Erythroblast (primary cell): Measurements from ENCODE around the gene KCNH2.

Experiments used
- GATA1 ChIP-seq: IDR thresholded peaks from 2 replicates; pipeline ENCODE4 v1.6.1; 2011; ENCODE audit warnings: low read depth, mild to moderate bottlenecking, control low read depth, low read length, moderate library complexity
- POLR2A ChIP-seq: IDR thresholded peaks from 2 replicates; pipeline ENCODE4 v1.6.1; 2011; ENCODE audit warnings: mild to moderate bottlenecking, low read length

- no peak for TF ChIP-seq POLR2A
- no peak for TF ChIP-seq GATA1
Observed at GRCh38 chr7:151019130-151019447, 41.0 kb upstream of the KCNH2 start.
